Measurements from ENCODE around the gene IGSF21. TPM values are rescaled to one million over a fixed set of nuclear protein-coding genes. Genes with fewer than 3 reads are reported as not detected.

IGSF21 gene
- total and polyA plus RNA-seq, 2 of the 8 experiments (the other 6 are each of a cell fraction or from before 2014, with no cell fraction given) = 22.5 to 28.5 TPM

DNA sequence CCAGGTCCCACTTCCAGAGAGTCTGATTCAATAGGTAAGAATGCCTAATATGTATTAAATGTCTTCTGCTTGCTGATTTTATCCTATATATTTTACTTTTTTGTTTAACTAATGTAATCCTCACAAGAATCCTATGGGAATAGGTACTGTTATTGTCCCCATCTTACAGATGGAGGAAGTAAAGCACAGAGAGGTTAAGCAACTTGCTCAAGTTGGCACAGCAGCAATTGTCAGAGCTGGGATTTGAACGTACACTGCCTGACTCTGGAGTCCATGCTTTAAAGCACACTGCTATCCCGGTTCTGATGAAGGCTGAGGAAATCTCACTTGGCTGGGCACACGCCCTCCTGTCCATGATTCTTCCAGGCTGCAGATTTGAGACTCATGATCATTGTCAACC is 62.8 kb downstream of the IGSF21 start:
- ChIA-PET CTCF (ENCODE audit: partially characterized antibody) (interaction anchor here (0.5 to 1.6 kb wide), 3 partner anchors 62 to 398 kb away, joined by 3 to 4 read pairs (median 4); no protein-coding TSS in a partner anchor), POLR2A (ENCODE audit: partially characterized antibody) (no interaction called here)
- Histone ChIP-seq H3K23me2 (ENCODE audit: low read depth, low read length) (no peaks in the 10 kb centered on the region), H3K14ac (ENCODE audit: insufficient read length) (no peak overlapping the region), H3K4me3 (ENCODE audit: extremely low read depth in 1 of 4, insufficient read depth in 2 of 4, low read depth in 3 of 4, low read length in 4 of 4) (no peak overlapping the region), H3K27ac (ENCODE audit: low read depth, low read length) (no peak overlapping the region), H2BK20ac (ENCODE audit: low read length) (no peak overlapping the region), H3K4me2 (ENCODE audit: insufficient read depth in 1 of 2, low read depth in 2 of 2, low read length in 2 of 2) (no peak overlapping the region), H2BK5ac (ENCODE audit: low read depth, low read length) (no peak overlapping the region), H3K56ac (replicated peaks; ENCODE audit: insufficient read length, low read depth, low read length) (no peak overlapping the region), H3K27me3 (replicated peaks in 1 of 4; ENCODE audit: control insufficient read depth in 3 of 4, extremely low read depth in 1 of 4, insufficient read depth in 3 of 4, low read length in 3 of 4) (no peaks in the 10 kb centered on the region), H2BK120ac (replicated peaks; ENCODE audit: low read depth, low read length) (no peak overlapping the region), H3K9me3 (ENCODE audit: insufficient read depth in 2 of 2, low read depth in 1 of 2, low read length in 1 of 2) (no peaks in the 10 kb centered on the region), H3K4ac (replicated peaks; ENCODE audit: insufficient read length, low read depth, low read length) (no peak overlapping the region), H3K23ac (ENCODE audit: insufficient read length) (no peak overlapping the region), H2AK5ac (ENCODE audit: low read depth, low read length) (no peak overlapping the region), H4K8ac (ENCODE audit: extremely low read depth, insufficient read depth, low read length) (no peak overlapping the region), H3K18ac (ENCODE audit: extremely low read depth, low read length) (no peak overlapping the region), H4K91ac (replicated peaks; ENCODE audit: insufficient read length, low read length) (no peak overlapping the region), H2BK15ac (ENCODE audit: low read length) (no peak overlapping the region), H4K20me1 (replicated peaks in 1 of 2; ENCODE audit: control insufficient read depth in 1 of 2, insufficient read depth in 2 of 2, low read length in 2 of 2) (no peaks in the 10 kb centered on the region), H3K4me1 (replicated peaks in 1 of 4; ENCODE audit: control insufficient read depth in 3 of 4, insufficient read depth in 4 of 4, low read length in 3 of 4) (peaks cover 0 to 10% (median 5%) of the 10 kb centered on the region in 4 experiments; a peak in 5 of 7 replicates), H4K5ac (ENCODE audit: insufficient read length, low read depth, low read length) (no peak overlapping the region), H2BK12ac (ENCODE audit: low read depth, low read length) (0 out of 2 replicates have a peak overlapping the region, but pooled peaks have one; percentile 42), H3K79me2 (ENCODE audit: control insufficient read depth in 1 of 2, insufficient read depth in 2 of 2, low read length in 2 of 2) (no peaks in the 10 kb centered on the region), H3K9ac (replicated peaks in 1 of 4; ENCODE audit: extremely low read depth in 1 of 4, low read depth in 3 of 4, low read length in 3 of 4) (no peak overlapping the region), H3K36me3 (ENCODE audit: control insufficient read depth in 2 of 4, insufficient read depth in 4 of 4, low read length in 3 of 4) (no peaks in the 10 kb centered on the region), H3K79me1 (ENCODE audit: low read depth, low read length) (no peaks in the 10 kb centered on the region), H2AFZ (ENCODE audit: low read length) (no peak overlapping the region)
- FAIRE-seq = no peak
- WGBS, 2 experiments (ENCODE audit: extremely low coverage in 1 of 2, insufficient coverage in 1 of 2, insufficient read length in 1 of 2, insufficient replicate concordance in 2 of 2, low coverage in 1 of 2, low lambda C conversion rate in 2 of 2, missing lambda C conversion rate in 1 of 2) = 71% methylated on average over 3 of the region's 3 CpGs; no CpG with 5 or more reads in 1 of the 2 experiments
- no peak for TF ChIP-seq BACH1 (IDR thresholded peaks at IDR 0.05; ENCODE audit: low read length)
- TF ChIP-seq KDM1A (IDR thresholded peaks at IDR 0.05; ENCODE audit: borderline replicate concordance, low read length) = no peak
- DNase-seq (ENCODE audit: low read depth in 1 of 2, low spot score in 2 of 2) = no peak
